CD14-positive monocyte (primary cell): ENCODE data around the gene GGA2. TPM values are rescaled to one million over a fixed set of nuclear protein-coding genes. Genes with fewer than 3 reads are reported as not detected.

ENCODE experiments used
- DNase-seq, 3 donors: peaks; one replicate each; pipeline ENCODE4 v3.0.0-alpha.2; 2011 to 2022
- H2AFZ ChIP-seq: 2 replicates; pipeline ENCODE4 v1.6.0; 2012; ENCODE audit warnings: mild to moderate bottlenecking, low read depth, low read length, inconsistent platforms; ENCODE audit not compliant: insufficient read depth, poor library complexity, severe bottlenecking
- H3K27ac ChIP-seq, 2 donors: 1 replicate in 1 of 2; 2 replicates in 1 of 2; pipeline ENCODE4 v1.5.1; 2012 to 2013; ENCODE audit warnings: low read length in 2 of 2, control low read depth in 1 of 2, inconsistent platforms in 1 of 2, low read depth in 1 of 2, mild to moderate bottlenecking in 1 of 2
- H3K27me3 ChIP-seq, 2 donors: one replicate each; pipeline versions ENCODE4 v1.6.0 to v1.6.1; 2011 to 2013; ENCODE audit warnings: low read length in 2 of 2; ENCODE audit not compliant: control insufficient read depth in 2 of 2, insufficient read depth in 2 of 2
- H3K36me3 ChIP-seq, 2 donors: replicated peaks in 1 of 2; 1 replicate in 1 of 2; 2 replicates in 1 of 2; pipeline versions ENCODE4 v1.5.1 to v1.6.1; 2012 to 2013; ENCODE audit warnings: low read length in 2 of 2, control low read depth in 1 of 2, inconsistent platforms in 1 of 2, mild to moderate bottlenecking in 1 of 2; ENCODE audit not compliant: insufficient read depth in 2 of 2, control insufficient read depth in 1 of 2
- H3K4me1 ChIP-seq, 2 donors: 1 replicate in 1 of 2; 2 replicates in 1 of 2; pipeline versions ENCODE4 v1.5.1 to v1.6.1; 2012 to 2013; ENCODE audit warnings: low read length in 2 of 2, control low read depth in 1 of 2, inconsistent platforms in 1 of 2, mild to moderate bottlenecking in 1 of 2, moderate library complexity in 1 of 2; ENCODE audit not compliant: insufficient read depth in 2 of 2, control insufficient read depth in 1 of 2
- H3K4me2 ChIP-seq: replicated peaks from 2 replicates; pipeline ENCODE3; 2012; ENCODE audit warnings: low read length, moderate library complexity, mild to moderate bottlenecking; ENCODE audit not compliant: poor library complexity, severe bottlenecking; ENCODE audit errors: extremely low read depth
- H3K4me3 ChIP-seq, 3 experiments: fragments of 200-600 bp in 1 of 3; sonication (generic) in 1 of 3; replicated peaks in 1 of 3; 1 replicate in 2 of 3; 2 replicates in 1 of 3; pipeline ENCODE4 v1.5.1; 2011 to 2013; ENCODE audit warnings: low read length in 3 of 3, mild to moderate bottlenecking in 3 of 3, control low read depth in 2 of 3, low read depth in 2 of 3, inconsistent platforms in 1 of 3, moderate library complexity in 1 of 3
- H3K79me2 ChIP-seq: 2 replicates; pipeline ENCODE4 v1.6.0; 2012; ENCODE audit warnings: mild to moderate bottlenecking, control low read depth, inconsistent platforms, low read length, moderate library complexity; ENCODE audit not compliant: insufficient read depth
- H3K9ac ChIP-seq: 2 replicates; pipeline ENCODE4 v1.6.0; 2017; ENCODE audit warnings: low read length, mild to moderate bottlenecking; ENCODE audit not compliant: insufficient read depth, poor library complexity, severe bottlenecking
- H3K9me3 ChIP-seq, 2 donors: replicated peaks in 1 of 2; 1 replicate in 1 of 2; 2 replicates in 1 of 2; pipeline versions ENCODE4 v1.5.1 to v1.6.1; 2012 to 2013; ENCODE audit warnings: low read length in 2 of 2, control low read depth in 1 of 2; ENCODE audit not compliant: control insufficient read depth in 1 of 2, insufficient read depth in 1 of 2
- H4K20me1 ChIP-seq: 2 replicates; pipeline ENCODE4 v1.6.0; 2012; ENCODE audit warnings: mild to moderate bottlenecking, low read length, control low read depth, moderate library complexity; ENCODE audit not compliant: insufficient read depth
- H3K27ac Mint-ChIP-seq, 7 donors: one replicate each; pipeline ENCODE4 v1.8.0; 2020; ENCODE audit warnings: mild to moderate bottlenecking in 7 of 7, mixed read lengths in 7 of 7, moderate library complexity in 6 of 7, inconsistent platforms in 2 of 7
- H3K27me3 Mint-ChIP-seq, 3 donors: one replicate each; pipeline ENCODE4 v1.8.0; 2021 to 2022; ENCODE audit warnings: low read depth in 3 of 3, mild to moderate bottlenecking in 3 of 3, mixed read lengths in 3 of 3, moderate library complexity in 3 of 3, inconsistent platforms in 1 of 3
- H3K36me3 Mint-ChIP-seq, 2 donors: one replicate each; pipeline ENCODE4 v1.8.0; 2020; ENCODE audit warnings: mixed read lengths in 2 of 2, inconsistent platforms in 1 of 2, mild to moderate bottlenecking in 1 of 2
- H3K4me1 Mint-ChIP-seq: one replicate; pipeline ENCODE4 v1.8.0; 2020; ENCODE audit warnings: mild to moderate bottlenecking, mixed read lengths
- H3K4me3 Mint-ChIP-seq, 2 donors: one replicate each; pipeline ENCODE4 v1.8.0; 2020; ENCODE audit warnings: mild to moderate bottlenecking in 2 of 2, mixed read lengths in 2 of 2, moderate library complexity in 1 of 2
- H3K9me3 Mint-ChIP-seq, 7 donors: one replicate each; pipeline ENCODE4 v1.8.0; 2020 to 2022; ENCODE audit warnings: mixed read lengths in 7 of 7, mild to moderate bottlenecking in 6 of 7, moderate library complexity in 6 of 7, inconsistent platforms in 2 of 7
- CTCF ChIP-seq: fragments of 200-600 bp; IDR thresholded peaks from one replicate; pipeline ENCODE4 v1.8.0; 2022; ENCODE audit warnings: antibody characterized with exemption, mild to moderate bottlenecking
- WGBS: methylation state at CpG from one replicate; pipeline ENCODE4 v1.1.5; 2013; ENCODE audit warnings: missing lambda C conversion rate; ENCODE audit not compliant: insufficient coverage; 5-methylcytosine and 5-hydroxymethylcytosine counted together
- intact Hi-C, 2 donors: fragments of 100-400 bp; cut with micrococcal nuclease; formaldehyde crosslinking; loops; one replicate each; pipeline versions ENCODE4 v1.15.0 to v1.15.1; 2023
- polyA plus RNA-seq, 3 donors: library from polyadenylated mRNA; depleted of rRNA in 1 of 3; unstranded in 2 of 3; stranded (reverse) in 1 of 3; fragments of 300-500 nt in 2 of 3; fragments of >200 nt in 1 of 3; fragmentation: Illumina TruSeq in 2 of 3; gene quantifications; 1 replicate in 2 of 3; 2 replicates in 1 of 3; pipeline ENCODE4 v1.2.3, GENCODE V29; 2012 to 2021

GGA2 gene
- polyA plus RNA-seq, 3 donors, result 37.5 to 55.4 (median 49.5) TPM

DNA sequence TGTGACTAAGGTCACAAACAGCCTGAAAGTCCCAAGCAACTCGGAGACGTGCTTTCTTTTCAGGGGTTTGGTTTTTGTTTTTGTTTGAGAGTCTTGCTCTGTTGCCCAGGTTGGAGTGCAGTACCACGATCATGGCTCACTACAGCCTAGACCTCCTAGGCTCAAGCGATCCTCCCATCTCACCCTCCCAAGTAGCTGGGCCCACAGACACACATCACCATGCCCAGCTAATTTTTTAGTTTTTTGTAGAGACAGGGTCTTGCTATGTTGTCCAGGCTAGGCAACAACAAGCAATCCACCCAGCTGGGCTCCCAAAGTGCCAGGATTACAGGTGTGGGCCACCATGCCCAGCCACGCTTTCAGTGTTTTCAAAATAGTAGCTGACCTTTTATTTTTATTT lies 19.8 kb upstream of the GGA2 start:
- peaks cover 34 to 53% of the 10 kb centered on the region in 2 donors for H3K36me3 Mint-ChIP-seq
- no peak for TF ChIP-seq CTCF
- no peaks in the 10 kb centered on the region for H3K27me3 Mint-ChIP-seq
- no peak for DNase-seq
- no peak overlapping the region for H3K4me3 ChIP-seq
- H3K4me1 Mint-ChIP-seq, result peaks cover 30% of the 10 kb centered on the region
- no peak overlapping the region for H3K9ac ChIP-seq
- peak overlapping the region in 1 of 2 donors; percentile 70 for H3K27ac ChIP-seq
- H3K27ac Mint-ChIP-seq, result peak overlapping the region in 3 of 7 donors; percentile 8 to 80 (median 63)
- no peaks in the 10 kb centered on the region for H3K79me2 ChIP-seq
- no peaks in the 10 kb centered on the region for H3K9me3 Mint-ChIP-seq
- no peak overlapping the region for H3K4me3 Mint-ChIP-seq
- no peak overlapping the region for H3K4me2 ChIP-seq
- intact Hi-C loops, result no loop called here
- H2AFZ ChIP-seq, result no peak overlapping the region
- H3K36me3 ChIP-seq, result peaks cover 20 to 51% of the 10 kb centered on the region in 2 donors
- H3K27me3 ChIP-seq, result no peaks in the 10 kb centered on the region
- H4K20me1 ChIP-seq, result no peaks in the 10 kb centered on the region
- peaks cover 23 to 26% of the 10 kb centered on the region in 2 donors for H3K4me1 ChIP-seq
- H3K9me3 ChIP-seq, result no peaks in the 10 kb centered on the region
- WGBS, result 80% methylated on average over 1 of the region's 5 CpGs

DNA sequence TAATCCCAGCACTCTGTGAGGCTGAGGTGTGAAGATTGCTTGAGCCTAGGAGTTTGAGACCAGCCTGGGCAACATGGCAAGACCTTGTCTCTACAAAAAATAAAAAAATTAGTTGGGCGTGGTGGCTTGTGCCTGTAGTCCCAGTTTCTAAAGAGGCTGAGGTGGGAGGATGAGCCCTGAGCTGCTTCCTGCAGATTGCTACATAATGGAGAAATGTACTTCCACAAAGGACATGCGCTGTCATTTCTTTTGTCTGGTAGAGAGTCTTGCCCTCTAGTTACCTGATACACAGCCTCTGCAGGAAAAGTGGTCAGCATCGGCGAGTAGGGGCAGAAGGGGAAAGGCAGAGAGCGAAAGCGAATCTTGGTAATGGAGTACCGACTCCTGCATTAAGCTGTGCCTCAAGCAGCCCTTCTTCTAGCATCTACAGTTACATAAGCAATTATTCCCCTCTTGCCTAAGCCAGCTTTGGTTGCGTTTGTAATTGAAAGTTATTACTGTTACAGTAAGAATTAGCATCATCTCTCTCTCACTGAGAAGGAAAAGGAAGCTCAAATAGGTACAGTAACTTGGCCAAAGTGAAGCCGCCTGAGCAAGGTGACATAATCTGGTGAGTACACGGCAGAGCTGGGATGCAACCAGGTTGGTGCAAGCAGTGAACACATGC lies 18.5 kb upstream of the GGA2 start:
- peaks cover 28 to 32% of the 10 kb centered on the region in 2 donors for H3K4me1 ChIP-seq
- no peak for TF ChIP-seq CTCF
- H3K36me3 Mint-ChIP-seq, result peaks cover 30 to 51% of the 10 kb centered on the region in 2 donors
- peaks cover 35% of the 10 kb centered on the region for H3K4me1 Mint-ChIP-seq
- no peaks in the 10 kb centered on the region for H4K20me1 ChIP-seq
- peak overlapping the region; percentile 60 for H2AFZ ChIP-seq
- peak overlapping the region; percentile 82 to 90 (median 85) for H3K27ac Mint-ChIP-seq
- H3K79me2 ChIP-seq, result no peaks in the 10 kb centered on the region
- intact Hi-C loops, result no loop called here
- no peaks in the 10 kb centered on the region for H3K27me3 ChIP-seq
- no peaks in the 10 kb centered on the region for H3K9me3 Mint-ChIP-seq
- H3K4me3 Mint-ChIP-seq, result peak overlapping the region; percentile 51 to 59
- H3K27ac ChIP-seq, result peak overlapping the region; percentile 54 to 70
- H3K36me3 ChIP-seq, result peaks cover 9 to 49% of the 10 kb centered on the region in 2 donors
- H3K9ac ChIP-seq, result peak overlapping the region; percentile 36
- no peaks in the 10 kb centered on the region for H3K9me3 ChIP-seq
- peak overlapping the region; percentile 39 for H3K4me2 ChIP-seq
- peak in 1 of 3 donors; percentile 17 for DNase-seq
- no peaks in the 10 kb centered on the region for H3K27me3 Mint-ChIP-seq
- peak overlapping the region in 1 of 3 experiments; percentile 34 for H3K4me3 ChIP-seq
- 22% methylated on average over 3 of the region's 10 CpGs for WGBS
